ENCODE data around the gene CCN5.
"Not testable (repeated sequence)": the region's sequence is repeated elsewhere in the genome, so short reads cannot be mapped to it uniquely, and the experiment has no call there.

The CCN5 gene

GRCh38 chr20:44697041-44697440 is 18.1 kb upstream of the CCN5 start:
- peaks cover 11% of the 10 kb centered on the region for H3K4me1 ChIP-seq (ENCODE audit: control insufficient read depth, low read depth, low read length)
- not testable (repeated sequence) for H3K9ac ChIP-seq (ENCODE audit: low read length); H3K36me3 ChIP-seq (ENCODE audit: control insufficient read depth, low read depth, low read length); H3K9me3 ChIP-seq (ENCODE audit: control insufficient read depth, low read depth, low read length); H3K27ac ChIP-seq (ENCODE audit: low read length); H3K4me3 ChIP-seq (ENCODE audit: low read length); H3K27me3 ChIP-seq (ENCODE audit: control insufficient read depth, insufficient read depth, low read length)

- Histone ChIP-seq H3K4me1 (ENCODE audit: control insufficient read depth, low read depth, low read length) (peaks cover 11% of the 10 kb centered on the region), H3K27me3 (ENCODE audit: control insufficient read depth, insufficient read depth, low read length) (no peaks in the 10 kb centered on the region), H3K27ac (ENCODE audit: low read length) (no peak overlapping the region), H3K36me3 (ENCODE audit: control insufficient read depth, low read depth, low read length) (no peaks in the 10 kb centered on the region), H3K9ac (ENCODE audit: low read length) (no peak overlapping the region), H3K4me3 (ENCODE audit: low read length) (no peak overlapping the region), H3K9me3 (ENCODE audit: control insufficient read depth, low read depth, low read length) (no peaks in the 10 kb centered on the region)
Observed at GRCh38 chr20:44698351-44698750, 16.8 kb upstream of the CCN5 start.

DNA sequence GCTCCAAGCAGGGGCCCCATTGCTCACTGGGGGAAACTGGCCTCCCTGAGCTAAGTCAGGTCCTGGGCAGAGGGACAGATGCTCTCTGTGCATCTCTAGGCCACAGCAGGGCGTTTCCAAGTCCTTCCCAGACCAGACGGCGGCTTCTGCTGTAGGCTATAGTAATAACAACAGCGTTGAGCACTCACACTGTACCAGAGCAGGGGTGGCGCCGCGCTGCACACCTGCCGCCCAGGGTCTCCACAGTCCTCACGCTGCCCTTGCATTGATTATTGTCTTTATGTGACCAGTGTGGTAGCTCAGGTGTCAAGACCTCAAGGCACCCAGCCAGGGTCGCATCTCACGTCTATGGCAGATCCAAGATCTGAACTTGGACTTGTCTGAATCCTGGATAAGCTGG is 14.9 kb upstream of the CCN5 start:
- no peak overlapping the region for H3K9ac ChIP-seq (ENCODE audit: low read length)
- peaks cover 11% of the 10 kb centered on the region for H3K4me1 ChIP-seq (ENCODE audit: control insufficient read depth, low read depth, low read length)
- H3K4me3 ChIP-seq (ENCODE audit: low read length), result no peak overlapping the region
- H3K9me3 ChIP-seq (ENCODE audit: control insufficient read depth, low read depth, low read length), result no peaks in the 10 kb centered on the region
- no peaks in the 10 kb centered on the region for H3K27me3 ChIP-seq (ENCODE audit: control insufficient read depth, insufficient read depth, low read length)
- no peak overlapping the region for H3K27ac ChIP-seq (ENCODE audit: low read length)
- H3K36me3 ChIP-seq (ENCODE audit: control insufficient read depth, low read depth, low read length), result no peaks in the 10 kb centered on the region

GRCh38 chr20:44701118-44701857 is 13.9 kb upstream of the CCN5 start:
- Histone ChIP-seq H3K9me3 (ENCODE audit: control insufficient read depth, low read depth, low read length) (no peaks in the 10 kb centered on the region), H3K27me3 (ENCODE audit: control insufficient read depth, insufficient read depth, low read length) (no peaks in the 10 kb centered on the region), H3K27ac (ENCODE audit: low read length) (no peak overlapping the region), H3K36me3 (ENCODE audit: control insufficient read depth, low read depth, low read length) (no peaks in the 10 kb centered on the region), H3K9ac (ENCODE audit: low read length) (no peak overlapping the region), H3K4me1 (ENCODE audit: control insufficient read depth, low read depth, low read length) (peaks cover 11% of the 10 kb centered on the region), H3K4me3 (ENCODE audit: low read length) (no peak overlapping the region)

DNA sequence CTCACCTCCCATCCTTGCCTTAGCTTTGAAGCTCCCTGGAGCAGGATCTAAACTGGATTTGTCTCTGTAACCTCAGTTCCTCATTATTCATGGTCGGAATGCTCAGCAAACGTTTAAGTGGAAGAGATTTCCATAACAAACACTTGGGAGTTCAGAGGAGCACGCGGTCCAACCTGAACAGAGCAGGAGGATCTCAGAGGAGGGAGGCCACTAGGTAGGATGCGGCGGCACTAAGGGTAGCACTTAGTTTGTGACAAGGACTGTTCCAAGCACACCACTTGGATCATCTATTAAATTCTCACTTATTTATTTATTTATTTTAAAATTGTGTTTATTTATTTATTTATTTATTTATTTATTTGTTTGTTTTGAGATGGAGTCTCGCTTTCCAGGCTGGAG is 13.3 kb upstream of the CCN5 start:
- Histone ChIP-seq H3K9me3 (ENCODE audit: control insufficient read depth, low read depth, low read length) (no peaks in the 10 kb centered on the region), H3K27me3 (ENCODE audit: control insufficient read depth, insufficient read depth, low read length) (no peaks in the 10 kb centered on the region), H3K9ac (ENCODE audit: low read length) (no peak overlapping the region), H3K27ac (ENCODE audit: low read length) (no peak overlapping the region), H3K4me3 (ENCODE audit: low read length) (no peak overlapping the region), H3K36me3 (ENCODE audit: control insufficient read depth, low read depth, low read length) (no peaks in the 10 kb centered on the region), H3K4me1 (ENCODE audit: control insufficient read depth, low read depth, low read length) (peaks cover 11% of the 10 kb centered on the region)

GRCh38 chr20:44702776-44703175 is 12.4 kb upstream of the CCN5 start:
- no peak overlapping the region for H3K4me3 ChIP-seq (ENCODE audit: low read length)
- H3K4me1 ChIP-seq (ENCODE audit: control insufficient read depth, low read depth, low read length), result peaks cover 11% of the 10 kb centered on the region
- H3K27me3 ChIP-seq (ENCODE audit: control insufficient read depth, insufficient read depth, low read length), result no peaks in the 10 kb centered on the region
- no peak overlapping the region for H3K9ac ChIP-seq (ENCODE audit: low read length)
- H3K9me3 ChIP-seq (ENCODE audit: control insufficient read depth, low read depth, low read length), result no peaks in the 10 kb centered on the region
- H3K36me3 ChIP-seq (ENCODE audit: control insufficient read depth, low read depth, low read length), result no peaks in the 10 kb centered on the region
- no peak overlapping the region for H3K27ac ChIP-seq (ENCODE audit: low read length)

DNA sequence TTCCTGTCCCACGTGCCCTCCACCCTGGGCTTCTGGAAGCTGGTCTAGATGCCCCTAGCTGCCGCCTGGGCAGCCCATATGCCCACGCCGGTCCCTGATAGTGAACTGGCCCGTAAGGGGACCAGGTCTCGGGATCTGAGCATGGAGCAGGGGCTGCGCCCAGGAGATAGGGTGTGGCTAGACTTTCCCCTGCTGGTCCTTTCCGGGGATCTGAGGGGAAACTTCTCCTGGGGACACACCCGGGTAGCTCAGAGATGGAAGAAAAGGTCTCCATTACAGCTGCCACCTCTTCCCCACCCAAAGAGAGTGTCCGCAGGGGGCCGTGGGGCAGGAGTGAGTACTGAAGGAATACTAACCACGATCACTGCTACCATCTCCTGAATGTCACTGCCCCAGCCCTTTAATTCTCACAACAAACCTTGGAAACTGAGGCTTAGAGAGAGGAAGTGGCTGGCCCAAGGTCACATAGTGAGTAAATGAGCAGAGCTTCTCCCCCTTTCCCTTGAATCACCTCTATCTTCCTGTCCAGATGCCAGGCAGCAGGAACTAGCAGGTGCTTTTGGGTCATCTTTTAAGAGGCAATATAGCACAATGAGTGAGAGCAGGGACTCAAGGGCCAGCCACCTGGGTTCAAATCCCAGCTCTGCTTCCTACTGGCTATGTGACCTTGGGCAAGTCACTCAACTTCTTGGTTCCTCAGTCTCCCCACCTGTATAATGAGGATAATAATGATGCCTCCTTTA is 11.8 kb upstream of the CCN5 start:
- Histone ChIP-seq H3K9me3 (ENCODE audit: control insufficient read depth, low read depth, low read length) (no peaks in the 10 kb centered on the region), H3K36me3 (ENCODE audit: control insufficient read depth, low read depth, low read length) (no peaks in the 10 kb centered on the region), H3K9ac (ENCODE audit: low read length) (no peak overlapping the region), H3K4me3 (ENCODE audit: low read length) (no peak overlapping the region), H3K27ac (ENCODE audit: low read length) (no peak overlapping the region), H3K4me1 (ENCODE audit: control insufficient read depth, low read depth, low read length) (peaks cover 11% of the 10 kb centered on the region), H3K27me3 (ENCODE audit: control insufficient read depth, insufficient read depth, low read length) (no peaks in the 10 kb centered on the region)

DNA sequence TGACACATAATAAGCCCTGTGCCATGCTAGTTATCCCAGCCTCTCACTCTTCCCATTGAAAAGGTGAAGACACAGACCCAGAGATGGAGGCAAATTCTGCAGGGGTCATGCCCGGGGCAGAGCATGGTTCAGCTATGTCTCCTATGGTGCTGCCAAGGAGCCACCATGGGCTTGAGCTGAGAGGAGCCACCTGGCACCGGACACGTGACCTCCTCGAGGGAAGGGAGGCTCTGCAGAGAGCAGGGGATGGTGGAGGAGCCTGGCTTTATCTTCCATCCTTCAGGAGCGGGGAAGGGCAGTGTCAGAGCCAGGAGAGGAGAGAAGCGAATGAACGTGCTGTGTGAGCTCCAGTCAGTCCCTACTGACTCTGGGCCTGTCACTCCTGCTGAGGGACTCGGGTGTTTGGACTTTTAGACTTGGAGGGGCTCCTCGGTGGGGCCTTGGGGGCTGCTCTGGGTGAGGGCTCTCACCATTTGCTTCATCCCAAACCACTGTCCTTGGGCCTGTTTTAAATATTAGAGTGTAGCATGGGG is 11.1 kb upstream of the CCN5 start:
- Histone ChIP-seq H3K9ac (ENCODE audit: low read length) (no peak overlapping the region), H3K27me3 (ENCODE audit: control insufficient read depth, insufficient read depth, low read length) (no peaks in the 10 kb centered on the region), H3K27ac (ENCODE audit: low read length) (no peak overlapping the region), H3K4me3 (ENCODE audit: low read length) (no peak overlapping the region), H3K9me3 (ENCODE audit: control insufficient read depth, low read depth, low read length) (no peaks in the 10 kb centered on the region), H3K36me3 (ENCODE audit: control insufficient read depth, low read depth, low read length) (no peaks in the 10 kb centered on the region), H3K4me1 (ENCODE audit: control insufficient read depth, low read depth, low read length) (peaks cover 11% of the 10 kb centered on the region)

DNA sequence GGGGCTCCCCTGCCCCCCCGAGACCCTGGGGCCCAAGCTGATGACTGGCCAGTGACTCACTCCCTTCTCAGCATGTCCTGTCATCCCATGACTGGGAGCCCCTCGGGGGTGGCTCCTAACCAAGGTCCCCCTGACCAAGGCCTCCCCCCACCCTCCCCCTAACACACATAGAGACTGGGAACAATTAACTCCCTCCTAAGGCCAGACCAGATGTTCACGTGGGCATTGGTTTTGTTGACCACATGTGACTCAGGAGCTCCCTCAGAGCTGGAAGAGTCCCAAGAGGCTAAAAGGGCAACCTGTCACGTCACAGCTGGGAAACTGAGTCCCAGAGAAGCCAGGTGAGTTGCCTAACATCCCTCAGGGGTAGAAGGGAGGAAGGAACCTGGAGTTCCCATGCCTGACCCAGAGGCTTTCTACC is 10.6 kb upstream of the CCN5 start:
- H3K9me3 ChIP-seq (ENCODE audit: control insufficient read depth, low read depth, low read length), result no peaks in the 10 kb centered on the region
- no peak overlapping the region for H3K27ac ChIP-seq (ENCODE audit: low read length)
- peaks cover 11% of the 10 kb centered on the region for H3K4me1 ChIP-seq (ENCODE audit: control insufficient read depth, low read depth, low read length)
- no peak overlapping the region for H3K4me3 ChIP-seq (ENCODE audit: low read length)
- no peak overlapping the region for H3K9ac ChIP-seq (ENCODE audit: low read length)
- no peaks in the 10 kb centered on the region for H3K36me3 ChIP-seq (ENCODE audit: control insufficient read depth, low read depth, low read length)
- no peaks in the 10 kb centered on the region for H3K27me3 ChIP-seq (ENCODE audit: control insufficient read depth, insufficient read depth, low read length)

DNA sequence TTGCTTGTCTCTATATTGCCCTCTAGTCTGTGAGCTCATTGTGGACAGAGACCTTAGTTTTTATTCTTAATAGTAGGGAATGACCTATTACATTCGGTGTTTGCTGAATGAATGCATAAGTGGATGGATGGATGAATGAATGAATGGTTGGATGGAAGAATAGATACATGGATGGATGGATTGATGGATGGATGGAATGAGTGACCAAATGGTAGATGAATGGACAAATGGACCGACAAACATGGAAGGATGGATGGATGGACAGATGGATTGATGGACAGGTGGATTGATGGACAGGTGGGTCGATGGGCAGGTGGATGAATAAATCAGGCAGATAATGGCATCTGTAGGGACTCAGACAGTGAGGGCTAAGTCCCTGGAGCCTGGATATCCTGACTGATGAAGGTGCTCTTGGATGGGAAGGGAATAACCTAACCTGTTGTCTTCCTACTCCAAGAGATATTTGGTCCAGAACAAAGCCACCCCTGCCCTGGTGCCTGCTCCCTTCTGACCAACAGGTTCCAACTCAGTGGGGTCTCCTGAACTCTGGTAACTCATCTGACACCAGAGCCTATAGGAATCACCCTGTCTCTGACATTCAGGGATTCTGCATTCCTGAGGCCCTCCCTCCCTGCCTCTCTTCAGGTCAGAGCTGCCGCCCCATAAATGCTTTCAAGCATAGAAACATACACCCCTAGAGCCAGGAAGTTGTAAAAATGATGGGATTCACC is 9.6 kb upstream of the CCN5 start:
- Histone ChIP-seq H3K9me3 (ENCODE audit: control insufficient read depth, low read depth, low read length) (no peaks in the 10 kb centered on the region), H3K4me3 (ENCODE audit: low read length) (no peak overlapping the region), H3K9ac (ENCODE audit: low read length) (no peak overlapping the region), H3K36me3 (ENCODE audit: control insufficient read depth, low read depth, low read length) (no peaks in the 10 kb centered on the region), H3K27ac (ENCODE audit: low read length) (no peak overlapping the region), H3K4me1 (ENCODE audit: control insufficient read depth, low read depth, low read length) (peaks cover 11% of the 10 kb centered on the region), H3K27me3 (ENCODE audit: control insufficient read depth, insufficient read depth, low read length) (no peaks in the 10 kb centered on the region)

- Histone ChIP-seq H3K4me1 (ENCODE audit: control insufficient read depth, low read depth, low read length) (peaks cover 4% of the 10 kb centered on the region), H3K4me3 (ENCODE audit: low read length) (no peak overlapping the region), H3K9ac (ENCODE audit: low read length) (no peak overlapping the region), H3K36me3 (ENCODE audit: control insufficient read depth, low read depth, low read length) (no peaks in the 10 kb centered on the region), H3K27ac (ENCODE audit: low read length) (no peak overlapping the region), H3K9me3 (ENCODE audit: control insufficient read depth, low read depth, low read length) (no peaks in the 10 kb centered on the region), H3K27me3 (ENCODE audit: control insufficient read depth, insufficient read depth, low read length) (no peaks in the 10 kb centered on the region)
Observed at GRCh38 chr20:44706301-44707017, 8.7 kb upstream of the CCN5 start.
